GM04504 (cell line): ENCODE measurements around the gene CFC1.
"Not testable (repeated sequence)": the region's sequence is repeated elsewhere in the genome, so short reads cannot be mapped to it uniquely, and the experiment has no call there.

Experiments used
- DNase-seq: peaks from one replicate; pipeline ENCODE4 v3.0.0-alpha.2; 2012; ENCODE audit warnings: low read depth

The CFC1 gene

DNA sequence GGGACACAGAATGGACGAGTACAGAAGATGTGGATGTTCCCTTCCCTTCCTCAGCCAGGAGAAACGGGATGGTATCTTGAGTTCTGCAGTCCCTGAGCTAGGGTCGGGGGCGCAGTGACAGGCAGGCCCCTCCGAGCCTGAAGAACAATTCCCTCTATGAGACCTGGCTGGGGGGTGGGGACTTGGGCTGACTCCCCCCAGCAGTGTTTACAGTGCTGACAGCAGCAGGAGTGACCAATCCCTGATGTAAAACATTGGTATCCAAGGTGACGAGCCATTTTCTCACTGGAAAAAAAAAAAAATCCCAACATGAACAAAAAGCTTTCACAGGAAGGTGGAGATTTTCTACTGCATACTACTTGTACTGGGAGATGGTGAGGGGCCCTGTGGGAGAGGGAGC is at the start of gene CFC1:
Gene CFC1 (minus strand): TSS at position 183 of the 400 bp plus-strand sequence. CDS start 288 bp downstream, outside the sequence.
- not testable (repeated sequence) for DNase-seq

DNA sequence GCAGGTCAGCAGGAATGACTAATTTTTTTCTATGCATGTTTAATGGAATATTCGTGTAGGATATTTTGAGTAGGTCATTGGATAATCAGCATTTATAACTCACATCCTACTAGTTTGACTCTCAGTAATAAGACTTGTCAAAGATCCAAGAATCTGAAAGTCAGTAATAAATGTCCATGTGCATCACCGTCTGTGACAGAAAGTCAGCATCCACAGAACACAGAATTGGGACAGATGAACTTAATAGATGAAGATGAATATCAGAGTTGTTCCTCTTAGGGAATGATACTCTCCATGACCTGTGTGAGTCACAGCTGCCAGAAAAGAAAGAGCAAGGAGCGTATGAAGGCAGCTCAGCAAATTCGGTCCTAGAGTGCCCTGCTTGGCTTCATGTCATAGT is 42.3 kb upstream of the CFC1 start:
- DNase-seq = not testable (repeated sequence)

DNA sequence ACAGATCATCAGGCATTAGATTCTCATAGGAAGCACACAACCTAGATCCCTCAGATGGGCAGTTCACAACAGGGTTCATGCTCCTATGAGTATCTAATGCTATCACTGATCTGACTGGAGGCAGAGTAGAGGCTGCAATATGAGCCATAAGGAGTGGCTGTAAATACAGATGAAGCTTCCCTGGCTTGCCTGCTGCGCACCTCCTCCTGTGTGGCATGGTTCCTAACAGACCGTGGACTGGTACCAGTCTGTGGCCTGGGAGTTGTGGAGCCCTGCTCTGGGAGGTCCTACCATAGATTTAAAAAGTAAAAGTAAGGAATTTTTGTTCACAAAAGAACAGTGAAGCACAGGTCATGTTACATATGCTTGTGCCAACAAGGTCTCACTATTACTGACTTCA is 39.6 kb upstream of the CFC1 start:
- not testable (repeated sequence) for DNase-seq

DNA sequence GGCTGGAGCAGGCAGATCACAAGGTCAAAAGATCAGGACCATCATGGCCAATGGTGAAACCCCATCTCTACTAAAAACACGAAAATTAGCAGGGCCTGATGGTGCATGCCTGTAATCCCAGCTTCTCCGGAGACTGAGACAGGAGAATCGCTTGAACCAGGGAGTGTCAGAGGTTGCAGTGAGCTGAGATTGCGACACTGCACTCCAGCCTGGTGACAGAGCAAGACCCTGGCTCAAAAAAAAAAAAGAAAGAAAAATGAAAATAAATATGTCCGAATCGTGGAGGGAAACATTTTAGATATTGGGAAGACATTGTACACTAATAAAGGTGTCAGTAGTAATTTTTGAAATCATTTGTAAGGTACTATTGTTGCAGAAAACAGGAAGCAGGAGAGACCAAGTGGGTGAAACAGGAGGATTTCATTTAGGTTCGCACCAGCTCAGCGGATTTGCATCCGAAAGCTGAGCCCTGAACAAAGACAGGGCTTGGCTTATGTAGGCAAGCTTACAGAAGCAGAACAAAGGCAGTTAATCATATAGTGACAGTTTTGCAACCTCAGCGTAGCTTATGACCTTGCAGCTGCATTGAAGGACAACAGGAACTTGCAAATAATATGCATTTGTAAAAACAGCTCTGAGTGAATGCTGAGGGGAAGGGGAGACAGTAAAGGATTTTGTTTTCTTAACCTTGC is 29.6 kb upstream of the CFC1 start:
- DNase-seq = not testable (repeated sequence)

DNA sequence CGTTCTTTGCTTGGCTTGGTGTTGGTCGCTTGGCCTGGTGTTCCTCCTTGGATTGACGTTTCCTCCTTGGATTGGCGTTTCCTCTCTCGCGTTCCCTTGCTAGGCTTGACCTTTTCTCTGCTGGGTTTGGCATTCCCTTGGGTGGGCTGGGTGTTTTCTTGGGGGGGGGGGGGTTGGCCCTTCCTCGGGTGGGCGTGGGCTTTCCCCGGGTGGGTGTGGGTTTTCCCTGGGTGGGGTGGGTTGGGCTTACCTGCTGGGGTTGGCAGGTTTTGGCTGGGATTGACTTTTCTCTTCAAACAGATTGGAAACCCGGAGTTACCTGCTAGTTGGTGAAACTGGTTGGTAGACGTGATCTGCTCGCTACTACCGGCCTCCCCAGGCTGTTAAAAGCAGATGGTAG is 11.8 kb upstream of the CFC1 start, which contains the start of gene POTEJ:
Gene POTEJ (plus strand): TSS at position 301 of the 400 bp plus-strand sequence. CDS start 93 bp downstream, at position 394.
- DNase-seq = not testable (repeated sequence)

DNA sequence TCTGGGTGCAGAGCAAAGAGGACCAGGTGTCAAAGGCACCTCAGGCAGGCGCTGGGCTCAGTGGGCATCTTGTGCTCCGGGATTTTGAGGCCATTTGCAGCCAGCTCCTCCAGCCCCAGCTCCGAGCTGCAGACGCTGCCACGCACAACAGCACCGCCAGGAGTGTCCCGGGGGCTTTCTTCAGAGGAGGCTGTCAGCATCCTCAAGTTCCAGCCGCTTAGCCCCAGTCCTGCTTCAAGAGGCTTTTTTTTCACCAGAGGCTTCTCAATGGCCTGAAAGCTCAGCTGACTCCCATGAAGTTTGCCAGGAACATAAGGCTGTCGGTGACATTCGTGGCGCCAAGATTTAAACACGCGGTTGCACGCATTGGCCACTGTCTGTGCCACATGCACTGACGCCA is 11.1 kb upstream of the CFC1 start:
- not testable (repeated sequence) for DNase-seq

DNA sequence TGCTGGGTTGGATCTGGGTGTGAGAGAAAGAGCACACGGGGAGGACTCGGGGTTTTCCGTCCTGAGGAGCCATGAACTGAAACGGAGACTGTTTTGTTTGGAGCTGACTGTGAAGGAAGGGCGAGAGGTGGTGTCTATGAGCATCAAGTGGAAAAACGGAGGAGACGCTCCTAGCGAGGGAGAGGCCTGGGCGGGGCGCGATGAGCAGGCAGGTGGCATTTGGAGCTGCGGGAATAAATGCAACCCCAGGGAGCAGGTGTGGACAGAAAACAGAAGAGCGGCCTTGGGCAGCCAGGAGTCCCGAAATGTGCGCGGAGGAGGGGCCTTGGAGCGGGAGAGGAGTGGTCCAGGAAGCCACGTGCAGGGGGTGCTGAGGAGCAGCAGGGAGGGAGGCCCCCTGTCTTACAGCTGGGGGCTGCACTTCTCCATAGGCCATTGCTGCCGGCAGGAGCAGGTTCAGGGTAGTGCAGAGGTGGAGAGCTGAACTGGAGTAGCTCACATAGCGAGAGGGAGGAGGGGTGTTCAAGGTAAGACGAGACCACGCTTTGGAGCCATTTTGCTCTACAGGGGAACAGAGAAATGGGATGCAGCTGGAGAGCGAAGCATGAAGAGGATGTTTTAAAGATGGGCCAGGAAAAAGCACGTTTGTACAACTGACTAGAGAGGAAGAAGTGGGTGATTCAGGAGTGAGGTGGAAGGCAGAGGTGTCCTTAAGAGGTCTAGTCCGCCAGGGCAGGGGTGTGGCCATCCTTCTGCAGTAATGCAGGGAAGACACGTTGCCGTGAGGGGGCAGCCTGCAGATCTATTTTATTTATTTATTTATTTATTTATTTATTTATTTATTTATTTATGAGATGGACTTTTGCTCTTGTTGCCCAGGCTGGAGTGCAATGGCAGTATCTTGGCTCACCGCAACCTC is 9.9 kb upstream of the CFC1 start:
- not testable (repeated sequence) for DNase-seq

DNA sequence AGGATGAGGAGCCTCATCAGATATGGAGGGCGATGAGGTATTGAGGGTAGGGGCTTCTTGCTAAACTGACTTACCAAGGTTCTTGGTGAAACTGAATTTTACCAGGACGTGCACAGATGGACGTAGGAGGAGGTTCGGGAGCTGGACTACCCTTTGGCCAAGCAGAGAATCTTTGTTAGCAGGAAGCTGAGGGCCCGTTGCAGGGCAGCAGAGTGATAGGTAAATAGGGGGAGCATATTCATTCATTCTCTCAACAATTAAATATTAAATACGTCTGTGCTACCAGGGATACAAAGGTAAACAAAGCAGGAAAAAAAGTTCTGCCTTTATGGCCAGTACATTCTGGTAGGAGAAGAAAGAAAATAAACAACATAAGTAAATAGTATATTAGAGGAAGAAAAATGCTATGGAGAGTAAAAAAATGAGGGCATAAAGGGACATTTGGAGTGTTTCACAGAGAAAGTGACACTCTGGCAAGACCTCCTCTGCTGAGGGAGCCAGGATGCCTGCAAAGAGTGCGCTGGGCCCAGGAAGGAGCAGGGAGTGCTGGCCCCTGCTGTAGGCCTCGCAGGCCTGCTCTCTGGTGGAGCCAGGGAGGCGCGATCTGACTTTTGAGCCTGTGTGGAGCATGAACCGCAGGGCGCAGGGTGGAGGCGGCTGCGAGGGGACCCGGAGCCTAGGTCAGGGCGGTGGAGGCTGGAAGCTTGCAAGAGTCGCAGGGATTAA is 9.1 kb upstream of the CFC1 start:
- DNase-seq = not testable (repeated sequence)

DNA sequence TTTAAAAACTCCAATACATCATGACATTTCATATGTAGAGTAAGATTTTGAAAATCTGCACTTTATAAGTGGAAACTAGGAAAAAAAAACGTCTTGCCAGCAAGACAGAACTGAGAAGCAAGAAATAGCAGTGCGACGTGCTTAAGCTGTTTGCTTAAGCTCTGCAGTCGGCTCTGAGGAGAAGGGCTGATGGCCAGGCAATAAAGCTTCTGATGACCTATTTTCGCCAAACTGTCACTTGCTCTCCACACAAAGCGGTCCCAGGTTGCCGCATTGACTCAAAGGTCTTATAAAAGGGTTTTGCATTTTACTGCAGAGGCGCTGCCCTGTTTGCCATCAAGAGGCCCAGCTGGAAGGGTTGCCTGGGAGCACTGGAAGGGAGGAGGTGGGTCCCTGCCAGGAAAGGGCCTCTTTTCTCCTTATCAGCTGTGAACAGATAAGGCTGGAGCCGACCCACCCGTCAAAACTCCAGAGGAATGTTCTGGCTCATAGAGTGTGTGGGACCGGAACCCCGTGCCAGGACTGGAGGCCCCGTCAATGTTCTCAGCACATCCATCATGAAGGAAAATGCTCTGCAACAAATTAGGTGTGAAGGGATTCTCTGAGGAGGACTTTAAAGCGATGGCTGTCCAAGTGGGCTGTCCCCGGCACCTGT is 2.4 kb upstream of the CFC1 start:
- DNase-seq = not testable (repeated sequence)

DNA sequence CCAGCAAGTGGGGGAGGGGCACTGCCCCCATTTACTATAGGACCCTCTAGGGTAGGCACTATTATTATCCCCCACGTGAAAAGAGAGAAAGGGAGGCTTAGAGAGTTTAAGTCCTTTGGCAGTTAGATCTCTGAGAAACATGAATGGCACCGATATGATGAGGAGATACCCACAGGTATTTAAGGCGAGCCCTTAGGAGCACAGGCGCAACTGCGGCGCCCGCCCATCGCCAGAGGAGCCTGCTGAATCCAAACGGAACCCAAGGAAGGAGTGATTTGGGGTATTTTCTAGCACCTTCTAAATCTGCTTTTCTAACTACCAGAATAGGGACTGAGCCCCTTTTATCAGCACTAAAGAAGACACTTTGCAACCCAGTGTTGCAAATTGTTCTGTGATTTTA is 551 bp upstream of the CFC1 start:
- not testable (repeated sequence) for DNase-seq

DNA sequence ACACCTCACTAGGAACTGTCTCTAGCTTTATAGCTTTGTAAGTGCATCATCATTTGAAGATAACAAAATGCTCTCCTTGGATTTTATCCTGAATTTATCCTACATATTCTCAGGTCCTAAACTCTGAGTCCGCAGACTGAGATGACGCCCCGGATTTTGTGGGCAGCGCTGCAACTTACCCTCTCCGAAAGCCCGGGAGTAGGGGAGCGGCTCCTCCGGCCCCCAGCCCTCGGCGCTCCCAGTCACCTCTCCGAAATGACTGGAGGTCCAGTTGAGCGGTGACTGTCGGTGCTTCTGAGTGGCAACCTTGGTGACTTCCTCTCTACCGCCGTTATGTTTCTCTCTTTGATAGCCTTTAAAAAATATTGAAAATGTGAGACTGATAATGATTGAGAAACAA is 912 bp downstream of the CFC1 start:
- not testable (repeated sequence) for DNase-seq

DNA sequence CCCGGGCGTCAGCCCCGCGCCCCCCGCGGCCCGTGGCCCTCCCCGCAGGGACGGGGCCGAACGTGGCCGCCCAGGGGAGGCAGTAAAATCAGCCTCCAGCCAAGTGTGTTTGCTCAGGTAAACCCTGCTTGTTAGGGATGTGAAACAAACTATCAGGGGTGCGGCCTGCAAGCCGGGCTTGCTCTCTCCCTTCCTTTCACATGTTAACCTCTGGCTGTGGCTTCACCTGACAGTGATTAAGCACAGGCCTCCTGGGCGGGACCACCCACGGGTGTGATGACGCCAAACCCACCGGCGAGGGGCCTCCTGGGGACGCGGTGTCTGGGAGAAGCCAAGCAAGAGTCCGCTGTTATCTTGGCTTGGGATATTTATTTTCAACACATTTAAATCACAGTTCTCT is 1.4 kb downstream of the CFC1 start:
- not testable (repeated sequence) for DNase-seq

DNA sequence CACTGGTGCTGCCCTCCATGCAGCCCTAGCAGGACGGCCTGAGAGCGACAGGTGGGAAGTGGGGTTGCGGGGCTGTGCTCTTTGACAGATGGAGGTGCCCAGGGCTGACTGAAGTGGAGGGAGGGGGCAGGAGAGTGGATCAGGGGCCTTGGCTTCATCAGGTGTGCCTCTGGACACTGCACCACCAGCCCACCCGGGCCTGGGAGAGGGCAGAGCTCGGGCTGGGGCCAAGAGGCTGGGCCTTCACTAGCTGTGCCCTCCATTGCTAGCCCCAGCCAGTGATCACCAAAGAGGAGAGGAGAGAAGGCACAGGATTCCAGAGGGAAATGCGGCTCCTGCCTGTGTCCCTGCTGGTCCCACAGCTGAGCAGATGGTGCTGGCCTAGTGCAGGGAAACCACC is 2.6 kb downstream of the CFC1 start:
- DNase-seq = not testable (repeated sequence)

DNA sequence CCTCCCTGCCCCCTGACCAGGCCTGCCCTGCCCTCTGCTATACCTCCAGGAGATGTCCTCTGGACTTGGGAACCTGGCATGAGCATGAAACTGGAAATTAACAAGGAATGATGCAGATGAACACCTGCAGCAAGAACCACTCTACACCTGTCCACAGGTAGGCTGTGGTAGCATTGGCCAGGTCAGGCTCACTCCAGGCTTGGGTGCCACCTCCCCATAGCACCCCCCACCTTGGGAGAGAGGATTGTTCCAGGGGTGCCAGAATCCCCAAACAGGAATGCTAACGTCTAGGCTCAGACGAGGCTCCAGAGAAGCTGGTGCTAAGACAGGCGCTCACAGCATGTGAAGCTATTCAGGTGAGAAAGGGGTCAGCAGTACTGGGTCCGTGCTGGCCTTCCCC is 5.4 kb downstream of the CFC1 start:
- DNase-seq = not testable (repeated sequence)

DNA sequence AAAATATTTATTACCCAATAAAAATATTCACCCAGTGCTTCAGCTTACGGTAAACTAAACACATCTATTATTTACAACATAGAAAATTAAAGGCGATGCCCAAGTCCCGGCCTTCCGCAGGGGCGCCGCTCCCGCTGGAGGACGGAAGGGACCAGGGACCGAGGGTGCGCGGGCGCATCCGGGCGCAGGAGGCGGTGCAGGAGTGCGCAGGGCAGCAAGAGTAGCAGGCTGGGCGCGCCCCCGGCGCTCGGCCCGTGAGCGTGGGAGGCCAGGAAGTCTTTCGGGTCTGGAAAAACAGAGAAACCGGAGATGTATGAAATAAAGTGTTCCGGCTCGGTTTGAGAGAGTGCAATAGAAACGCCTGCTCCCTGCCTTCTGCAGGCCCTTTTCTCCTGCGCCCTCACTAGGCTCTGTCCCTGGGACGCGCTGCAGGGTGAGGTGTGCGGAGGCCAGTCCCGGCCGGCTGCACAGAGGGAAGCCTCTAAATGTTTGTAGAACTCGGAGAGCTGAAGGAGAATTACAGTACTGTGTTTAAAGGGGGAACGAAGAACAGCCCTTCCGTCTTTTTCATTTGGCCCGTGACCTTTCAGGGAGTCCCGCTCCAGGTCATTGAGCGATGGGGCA is 6.5 kb downstream of the CFC1 start:
- not testable (repeated sequence) for DNase-seq

DNA sequence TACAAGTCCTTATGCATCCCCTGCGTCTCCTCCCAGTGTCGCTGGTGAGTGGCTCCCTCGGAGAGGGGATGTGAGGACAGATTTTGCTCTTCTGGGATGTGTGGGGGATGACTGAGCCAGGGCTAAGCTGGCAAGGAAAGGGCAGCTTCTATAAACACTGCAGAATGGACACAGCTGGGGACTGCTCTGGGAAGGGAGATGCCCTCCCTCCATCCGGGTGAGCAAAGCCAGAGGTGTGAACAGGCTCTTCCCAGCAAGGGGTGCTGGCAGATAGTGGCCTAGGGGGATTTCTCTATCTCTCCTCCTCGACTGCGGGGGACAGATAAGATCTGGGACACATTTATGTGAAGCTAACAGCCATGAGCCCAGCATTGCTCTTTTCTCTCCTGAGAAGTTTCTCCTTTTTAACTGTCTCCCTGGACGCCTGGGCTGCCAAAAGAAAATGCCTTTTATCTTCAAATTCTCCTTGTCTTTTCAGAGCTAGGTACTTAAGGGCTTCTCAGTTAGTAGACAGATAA is 8.5 kb downstream of the CFC1 start:
- DNase-seq = not testable (repeated sequence)

DNA sequence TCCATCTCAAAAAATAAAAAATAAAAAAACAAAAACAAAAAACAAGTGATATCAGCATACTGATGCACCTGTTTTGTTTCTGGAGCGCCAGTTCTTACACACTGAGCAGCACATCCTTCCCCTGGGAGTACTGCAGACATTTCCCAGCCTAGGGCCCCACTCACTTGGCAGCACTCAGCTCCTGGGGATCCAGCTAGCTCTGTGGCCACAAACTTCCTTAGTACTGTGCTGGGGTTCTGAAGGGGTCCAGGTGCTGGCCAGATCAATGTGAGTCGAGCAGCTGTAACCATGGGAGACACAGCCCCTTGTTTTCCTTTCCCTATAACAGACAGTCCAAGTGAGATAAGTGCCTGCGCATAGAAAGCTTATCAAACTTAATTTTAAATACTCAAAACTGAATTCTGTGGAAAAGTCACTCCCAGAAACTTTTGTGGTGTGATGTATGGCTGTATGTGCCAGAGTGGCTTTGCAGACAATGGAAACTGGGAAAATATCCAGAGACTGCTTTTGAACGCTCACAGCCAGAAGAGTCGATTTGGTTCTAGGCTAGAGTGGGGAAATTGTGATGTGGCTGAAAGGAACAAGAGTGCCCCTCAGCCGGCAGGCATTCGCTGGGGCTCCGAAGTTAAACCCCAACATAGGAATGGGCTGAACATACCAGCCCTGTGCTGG is 9.1 kb downstream of the CFC1 start:
- not testable (repeated sequence) for DNase-seq

DNA sequence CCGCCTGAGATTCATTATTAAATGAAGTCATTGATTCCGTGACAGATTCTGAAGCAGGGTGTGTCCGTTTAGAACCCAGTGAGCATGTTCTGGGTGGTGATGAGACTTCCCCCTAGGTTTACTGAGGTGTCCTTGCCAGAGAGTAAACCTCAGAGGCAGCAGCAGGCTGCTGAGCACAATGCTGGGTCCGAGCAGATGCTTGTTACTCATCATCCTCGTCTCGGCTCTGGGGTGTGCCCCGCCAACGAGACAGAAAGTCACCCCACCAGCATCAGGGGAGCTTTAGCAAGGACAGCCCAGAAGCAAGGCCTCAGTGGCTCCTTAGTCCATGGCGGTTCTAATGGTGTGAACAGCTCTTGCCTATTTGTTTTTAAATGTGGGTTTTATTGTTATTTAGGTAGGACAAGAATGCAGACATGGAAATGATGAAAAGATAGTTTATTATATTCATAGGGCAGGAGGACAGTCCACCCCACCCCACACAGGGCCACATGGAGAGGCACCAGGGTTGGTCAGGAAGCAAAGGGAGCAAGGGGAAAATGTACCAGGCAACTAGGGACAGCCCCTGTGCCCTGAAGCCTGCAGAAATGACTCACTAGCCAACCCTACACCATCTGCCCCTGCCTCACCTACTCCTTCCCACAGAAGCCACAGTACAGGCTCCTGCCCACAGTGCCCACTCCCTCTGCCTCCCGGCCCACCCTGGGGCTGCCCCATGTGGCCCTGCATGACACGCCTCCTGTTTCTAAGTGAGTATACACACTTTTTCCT is 10.5 kb downstream of the CFC1 start:
- not testable (repeated sequence) for DNase-seq

DNA sequence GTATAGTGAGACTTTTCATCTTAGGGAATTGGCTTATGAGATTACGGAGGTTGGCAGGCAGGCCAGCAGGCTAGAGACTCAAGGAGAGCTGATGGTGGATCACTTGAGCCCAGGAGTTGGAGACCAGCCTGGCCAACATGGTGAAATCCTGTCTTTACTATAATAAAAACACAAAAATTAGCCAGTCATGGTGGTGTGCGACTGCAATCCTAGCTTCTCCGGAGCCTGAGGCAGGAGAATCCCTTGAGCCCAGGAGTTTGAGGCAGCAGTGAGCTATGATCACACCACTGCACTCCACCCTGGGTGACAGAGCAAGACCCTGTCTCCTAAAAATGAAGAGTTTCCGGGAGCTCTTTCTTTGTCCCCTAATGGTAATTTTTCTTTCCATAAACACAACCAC is 14.6 kb downstream of the CFC1 start:
- not testable (repeated sequence) for DNase-seq

DNA sequence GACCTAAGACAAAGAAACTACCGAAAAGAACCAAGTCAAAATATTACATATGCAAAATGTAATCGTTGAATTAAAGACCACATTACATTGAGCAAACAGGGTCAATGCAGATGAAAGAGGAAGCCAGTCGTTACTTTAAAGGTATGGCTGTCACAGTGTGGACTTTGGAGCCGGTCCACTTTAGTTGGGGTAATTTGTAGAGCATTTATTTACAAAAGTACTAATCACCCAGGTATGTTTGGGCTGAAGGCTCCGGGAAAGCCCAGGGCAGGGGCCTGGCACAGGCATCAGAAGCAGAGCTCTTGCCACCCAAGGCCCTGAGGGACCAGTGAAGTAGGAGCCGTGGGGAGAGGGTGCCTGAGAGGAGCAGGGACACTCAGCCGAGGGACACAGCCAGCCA is 15.8 kb downstream of the CFC1 start:
- DNase-seq = not testable (repeated sequence)
